Skin of body (tissue), 2 donors: ENCODE results near the gene EPHA1. TPM values are rescaled to one million over a fixed set of nuclear protein-coding genes. Genes with fewer than 3 reads are reported as not detected.
"Not testable (repeated sequence)": the region's sequence is repeated elsewhere in the genome, so short reads cannot be mapped to it uniquely, and the experiment has no call there.

Experiments used
- DNase-seq: peaks from one replicate; lab custom pipeline; 2025; lab: John Stamatoyannopoulos, UW
- total RNA-seq: library from RNA; depleted of rRNA; stranded (reverse); fragments of >200 nt; gene quantifications from one replicate; pipeline ENCODE4 v1.2.3, GENCODE V29; 2014

Gene EPHA1
- total RNA-seq, 1 donor from 2014 or later = 16.2 TPM

GRCh38 chr7:143405173-143406001, 3.3 kb downstream of the EPHA1 start:
- DNase-seq = no peak

GRCh38 chr7:143402233-143402632, 6.4 kb downstream of the EPHA1 start:
- not testable (repeated sequence) for DNase-seq

- DNase-seq = no peak
These were observed 7.4 kb downstream of the EPHA1 start for GRCh38 chr7:143401265-143401664.

- no peak for DNase-seq
These were observed 9.0 kb downstream of the EPHA1 start for GRCh38 chr7:143399642-143400041.

GRCh38 chr7:143399151-143399550, 9.5 kb downstream of the EPHA1 start:
- no peak for DNase-seq

DNA sequence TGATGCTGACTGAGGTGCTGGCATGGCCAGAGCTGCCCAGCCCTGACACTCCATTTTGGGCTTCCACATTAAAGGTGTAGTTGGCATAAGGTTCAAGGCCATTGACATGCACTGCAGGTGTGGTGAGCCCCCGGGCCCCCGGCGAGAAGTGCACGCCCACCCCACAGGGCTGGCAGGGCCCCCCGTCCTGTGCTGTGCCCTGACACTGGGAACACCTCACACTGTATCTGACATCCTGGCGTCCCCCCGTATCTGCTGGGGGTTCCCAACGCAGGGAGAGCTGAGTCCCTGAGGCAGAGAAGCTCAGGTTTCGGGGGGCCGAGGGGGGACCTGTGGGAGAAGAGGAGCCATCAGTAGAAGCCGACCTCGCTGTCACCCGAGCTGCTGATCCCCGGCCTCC, 10.0 kb downstream of the EPHA1 start:
- DNase-seq = no peak

DNA sequence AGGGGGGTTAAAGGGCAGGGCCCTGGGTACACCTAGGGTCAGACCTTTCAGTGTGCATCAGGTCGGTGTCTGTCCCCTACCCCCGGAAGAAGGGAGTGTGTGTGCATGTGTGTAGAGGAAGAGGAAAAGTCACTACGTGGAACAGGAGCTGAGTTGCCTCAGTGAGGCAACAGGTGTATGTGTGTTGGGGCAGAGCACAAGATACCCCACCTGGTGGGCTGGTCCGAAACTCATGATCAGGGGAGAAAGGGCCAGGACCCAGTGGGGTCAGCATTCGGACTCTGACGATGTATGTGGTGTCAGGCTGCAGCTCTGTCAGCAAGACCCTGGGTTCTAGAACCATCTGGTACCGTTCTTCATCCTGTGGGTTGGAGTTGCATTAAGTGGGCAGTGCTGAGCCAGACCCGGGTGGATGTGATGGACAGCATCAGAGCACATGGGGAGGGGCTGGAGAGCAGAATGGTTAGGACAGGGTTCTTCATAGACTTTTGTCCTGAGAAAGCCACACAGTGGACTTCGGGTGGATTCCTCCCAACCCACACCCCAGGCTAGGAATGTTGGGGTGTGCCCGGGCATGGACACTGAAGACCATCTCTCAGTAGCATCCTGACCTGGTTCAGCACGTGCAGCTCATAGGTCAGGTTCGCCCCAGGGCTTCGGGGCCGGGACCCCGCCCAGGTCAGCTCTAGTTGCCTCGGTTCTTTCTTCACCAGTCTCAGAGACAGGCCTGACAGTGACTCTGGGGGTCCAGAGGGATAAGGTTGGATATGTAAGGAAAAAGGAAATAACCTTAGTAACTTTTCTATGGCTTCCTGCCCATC, 10.7 kb downstream of the EPHA1 start:
- DNase-seq = no peak

GRCh38 chr7:143396625-143397556, 11.8 kb downstream of the EPHA1 start:
- no peak for DNase-seq

- DNase-seq = no peak
These were observed 12.5 kb downstream of the EPHA1 start for GRCh38 chr7:143396182-143396581.

GRCh38 chr7:143395187-143396149, 13.2 kb downstream of the EPHA1 start:
- no peak for DNase-seq

DNA sequence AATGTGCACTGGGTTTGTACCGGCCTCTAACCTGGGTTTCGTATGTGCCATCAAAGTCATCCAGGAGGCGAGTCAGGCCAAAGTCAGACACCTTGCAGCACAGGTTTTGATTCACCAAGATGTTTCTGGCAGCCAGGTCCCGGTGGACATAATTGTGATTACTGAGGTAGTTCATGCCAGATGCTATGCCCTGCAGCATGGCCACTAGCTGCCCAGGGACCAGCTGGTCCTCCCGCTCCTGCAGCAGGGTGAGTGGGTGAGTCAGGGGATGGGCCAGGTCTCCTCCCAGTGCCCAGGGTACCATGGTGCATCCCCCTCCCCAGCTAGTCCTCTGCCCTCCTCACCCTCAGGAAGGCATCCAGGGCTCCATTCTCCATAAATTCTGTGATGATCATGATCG, 13.9 kb downstream of the EPHA1 start:
- no peak for DNase-seq

GRCh38 chr7:143394068-143394467, 14.6 kb downstream of the EPHA1 start:
- no peak for DNase-seq

DNA sequence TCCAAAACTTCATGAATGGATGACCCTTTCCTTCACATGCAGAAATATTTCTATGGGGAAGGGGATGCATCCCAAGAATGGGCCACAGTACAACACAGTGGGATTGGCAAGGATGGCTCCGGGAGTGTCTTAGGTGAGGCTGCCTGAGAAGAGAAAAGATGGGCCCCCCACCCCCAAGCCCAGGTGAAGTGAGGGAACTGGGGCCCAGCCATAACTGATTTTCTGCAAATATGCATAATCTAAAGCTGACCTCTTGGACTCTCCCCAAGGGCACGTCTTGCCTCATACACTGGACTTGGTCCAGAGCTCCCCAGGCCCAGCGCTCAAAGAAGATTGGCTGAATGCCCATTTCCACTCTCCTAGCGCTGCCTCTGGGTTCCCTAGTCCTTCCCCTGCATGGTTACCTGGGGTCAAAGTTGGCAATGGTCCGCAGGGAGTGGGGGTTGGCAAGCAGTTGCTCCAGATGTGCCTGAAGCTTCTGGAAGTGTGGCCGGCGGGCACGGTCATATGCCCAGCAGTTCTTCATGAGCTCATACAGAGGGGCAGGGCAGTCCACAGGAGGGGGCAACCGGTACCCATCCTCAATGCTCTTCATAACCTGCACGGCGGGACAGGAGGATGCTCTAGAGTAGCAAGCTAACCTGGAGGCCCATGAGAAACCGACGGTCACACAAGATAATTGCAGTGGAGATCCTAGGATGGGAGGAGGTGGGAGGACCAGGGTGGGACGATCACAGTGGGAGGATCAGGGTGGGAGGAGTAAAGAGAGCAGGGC, 15.2 kb downstream of the EPHA1 start:
- no peak for DNase-seq

DNA sequence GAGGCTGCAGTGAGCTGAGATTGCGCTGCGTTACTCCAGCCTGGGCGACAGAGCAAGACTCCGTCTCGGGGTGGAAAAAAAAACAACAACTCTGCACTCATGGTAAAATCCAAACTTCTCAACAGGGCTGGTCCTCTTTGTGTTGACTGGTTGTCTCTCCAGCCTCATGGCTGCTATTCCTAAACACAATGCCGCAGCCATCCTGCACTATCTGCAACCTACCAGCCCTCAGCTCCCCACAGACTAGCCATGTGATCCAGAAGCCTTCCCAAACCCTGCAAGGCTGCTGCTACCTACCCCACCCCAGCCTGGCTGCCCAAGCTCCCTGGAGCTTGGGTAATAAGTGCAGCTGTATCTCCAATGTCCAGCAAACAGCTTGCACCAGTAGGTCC, 15.8 kb downstream of the EPHA1 start:
- DNase-seq = no peak

GRCh38 chr7:143392427-143392826, 16.2 kb downstream of the EPHA1 start:
- not testable (repeated sequence) for DNase-seq

- DNase-seq = peak; percentile 79
These were observed 16.9 kb downstream of the EPHA1 start for GRCh38 chr7:143391462-143392404.

GRCh38 chr7:143390773-143391317, 17.8 kb downstream of the EPHA1 start:
- DNase-seq = no peak
